CD4-positive, alpha-beta T cell treated with Interleukin-4 for 1 hour (primary cell): ENCODE measurements around the gene AHNAK2.
"Not testable (repeated sequence)": the region's sequence is repeated elsewhere in the genome, so short reads cannot be mapped to it uniquely, and the experiment has no call there.

Source experiments
- DNase-seq, 2 donors: peaks; one replicate each; pipeline ENCODE4 v3.0.0-alpha.2; 2020 to 2022

The AHNAK2 gene

DNA sequence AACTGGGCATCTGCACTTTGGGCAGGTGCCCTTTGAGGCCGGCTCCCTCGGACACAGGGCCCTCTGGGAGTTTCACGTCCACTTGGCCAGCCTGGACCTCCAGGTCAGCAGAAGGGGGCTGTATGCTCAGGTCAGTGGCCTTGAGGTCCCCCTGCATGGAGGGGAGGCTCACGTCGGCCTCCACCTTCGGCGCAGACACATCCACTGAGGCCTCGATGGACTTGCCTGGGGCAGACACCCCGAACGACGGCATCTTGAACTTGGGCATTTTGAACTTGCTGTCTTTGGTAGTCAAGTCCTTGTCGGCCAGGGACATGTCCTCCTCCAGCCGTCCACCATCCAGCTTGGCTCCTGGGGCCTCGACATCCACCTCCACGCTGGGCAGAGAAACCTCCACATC is 27.5 kb downstream of the AHNAK2 start:
- not testable (repeated sequence) for DNase-seq

- DNase-seq = no peak
Measured at GRCh38 chr14:104950021-104950420, 28.2 kb downstream of the AHNAK2 start.

DNA sequence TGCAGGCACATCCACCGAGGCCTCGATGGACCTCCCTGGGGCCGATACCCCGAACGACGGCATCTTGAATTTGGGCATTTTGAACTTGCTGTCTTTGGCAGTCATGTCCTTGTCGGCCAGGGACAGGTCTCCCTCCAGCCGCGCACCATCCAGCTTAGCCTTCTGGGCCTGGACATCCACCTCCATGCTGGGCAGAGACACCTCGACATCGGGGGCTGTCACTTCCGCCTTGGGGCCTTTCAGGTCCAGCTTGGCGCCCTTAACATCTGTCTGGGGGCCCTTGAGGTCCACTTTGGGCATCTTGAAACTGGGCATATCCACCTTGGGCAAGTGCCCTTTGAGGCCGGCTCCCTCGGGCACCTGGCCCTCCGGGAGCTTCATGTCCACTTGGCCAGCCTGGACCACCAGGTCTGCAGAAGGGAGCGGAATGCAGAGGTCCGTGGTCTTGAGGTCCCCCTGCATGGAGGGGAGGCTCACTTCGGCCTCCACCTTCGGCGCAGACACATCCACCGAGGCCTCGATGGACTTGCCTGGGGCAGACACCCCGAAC is 28.7 kb downstream of the AHNAK2 start:
- not testable (repeated sequence) for DNase-seq

GRCh38 chr14:104948736-104949031 is 29.5 kb downstream of the AHNAK2 start:
- no peak for DNase-seq

DNA sequence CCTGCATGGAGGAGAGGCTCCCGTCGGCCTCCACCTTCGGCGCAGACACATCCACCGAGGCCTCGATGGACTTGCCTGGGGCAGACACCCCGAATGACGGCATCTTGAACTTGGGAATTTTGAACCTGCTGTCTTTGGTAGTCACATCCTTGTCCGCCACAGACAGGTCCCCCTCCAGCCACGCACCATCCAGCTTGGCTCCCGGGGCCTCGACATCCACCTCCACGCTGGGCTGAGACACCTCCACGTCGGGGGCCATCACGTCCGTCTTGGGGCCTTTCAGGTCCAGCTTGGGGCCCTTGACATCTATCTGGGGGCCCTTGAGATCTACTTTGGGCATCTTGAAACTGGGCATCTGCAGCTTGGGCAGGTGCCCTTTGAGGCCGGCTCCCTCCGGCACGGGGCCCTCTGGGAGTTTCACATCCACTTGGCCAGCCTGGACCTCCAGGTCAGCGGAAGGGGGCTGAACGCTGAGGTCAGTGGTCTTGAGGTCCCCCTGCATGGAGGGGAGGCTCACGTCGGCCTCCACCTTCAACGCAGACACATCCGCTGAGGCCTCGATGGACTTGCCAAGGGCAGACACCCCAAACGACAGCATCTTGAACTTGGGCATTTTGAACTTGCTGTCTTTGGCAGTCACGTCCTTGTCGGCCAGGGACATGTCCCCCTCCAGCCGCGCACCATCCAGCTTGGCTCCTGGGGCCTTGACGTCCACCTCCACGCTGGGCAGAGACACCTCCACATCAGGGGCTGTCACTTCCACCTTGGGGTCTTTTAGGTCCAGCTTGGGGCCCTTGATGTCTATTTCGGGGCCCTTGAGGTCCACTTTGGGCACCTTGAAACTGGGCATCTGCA is 30.1 kb downstream of the AHNAK2 start:
- not testable (repeated sequence) for DNase-seq

- not testable (repeated sequence) for DNase-seq
Measured at GRCh38 chr14:104947201-104947600, 31.0 kb downstream of the AHNAK2 start.

GRCh38 chr14:104945986-104946965 is 31.9 kb downstream of the AHNAK2 start:
- not testable (repeated sequence) for DNase-seq

- DNase-seq = not testable (repeated sequence)
Measured at GRCh38 chr14:104945266-104945665, 32.9 kb downstream of the AHNAK2 start.

DNA sequence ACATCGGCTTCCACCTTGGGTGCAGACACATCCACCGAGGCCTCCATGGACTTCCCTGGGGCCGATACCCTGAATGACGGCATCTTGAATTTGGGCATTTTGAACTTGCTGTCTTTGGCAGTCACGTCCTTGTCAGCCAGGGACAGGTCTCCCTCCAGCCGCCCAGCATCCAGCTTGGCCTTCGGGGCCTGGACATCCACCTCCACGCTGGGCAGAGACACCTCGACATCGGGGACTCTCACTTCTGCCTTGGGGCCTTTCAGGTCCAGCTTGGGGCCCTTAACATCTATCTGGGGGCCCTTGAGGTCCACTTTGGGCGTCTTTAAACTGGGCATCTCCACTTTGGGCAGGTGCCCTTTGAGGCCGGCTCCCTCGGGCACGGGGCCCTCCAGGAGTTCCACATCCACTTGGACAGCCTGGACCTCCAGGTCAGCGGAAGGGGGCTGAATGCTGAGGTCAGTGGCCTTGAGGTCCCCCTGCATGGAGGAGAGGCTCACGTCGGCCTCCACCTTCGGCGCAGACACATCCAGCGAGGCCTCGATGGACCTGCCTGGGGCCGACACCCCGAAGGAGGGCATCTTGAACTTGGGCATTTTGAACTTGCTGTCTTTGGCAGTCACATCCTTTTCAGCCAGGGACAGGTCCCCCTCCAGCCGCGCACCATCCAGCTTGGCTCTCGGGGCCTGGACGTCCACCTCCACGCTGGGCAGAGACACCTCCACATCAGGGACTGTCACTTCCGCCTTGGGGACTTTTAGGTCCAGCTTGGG is 33.6 kb downstream of the AHNAK2 start:
- not testable (repeated sequence) for DNase-seq

DNA sequence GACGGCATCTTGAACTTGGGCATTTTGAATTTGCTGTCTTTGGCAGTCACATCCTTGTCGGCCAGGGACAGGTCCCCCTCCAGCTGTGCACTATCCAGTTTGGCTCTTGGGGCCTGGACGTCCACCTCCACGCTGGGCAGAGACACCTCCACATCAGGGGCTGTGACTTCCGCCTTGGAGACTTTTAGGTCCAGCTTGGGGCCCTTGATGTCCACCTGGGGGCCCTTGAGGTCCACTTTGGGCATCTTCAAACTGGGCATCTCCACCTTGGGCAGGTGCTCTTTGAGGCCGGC is 34.2 kb downstream of the AHNAK2 start:
- not testable (repeated sequence) for DNase-seq

- DNase-seq = not testable (repeated sequence)
Measured at GRCh38 chr14:104943216-104944015, 34.8 kb downstream of the AHNAK2 start.

DNA sequence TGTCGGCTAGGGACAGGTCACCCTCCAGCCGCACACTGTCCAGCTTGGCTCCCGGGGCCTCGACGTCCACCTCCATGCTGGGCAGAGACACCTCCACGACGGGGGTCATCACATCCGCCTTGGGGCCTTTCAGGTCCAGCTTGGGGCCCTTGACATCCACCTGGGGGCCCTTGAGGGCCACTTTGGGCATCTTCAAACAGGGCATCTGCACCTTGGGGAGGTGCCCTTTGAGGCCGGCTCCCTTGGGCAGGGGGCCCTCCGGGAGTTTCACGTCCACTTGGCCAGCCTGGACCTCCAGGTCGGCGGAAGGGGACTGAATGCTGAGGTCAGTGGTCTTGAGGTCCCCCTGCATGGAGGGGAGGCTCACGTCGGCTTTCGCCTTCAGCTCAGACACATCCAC is 35.6 kb downstream of the AHNAK2 start:
- DNase-seq = no peak

GRCh38 chr14:104941508-104942365 is 36.4 kb downstream of the AHNAK2 start:
- no peak for DNase-seq

- no peak for DNase-seq
Measured at GRCh38 chr14:104940526-104941150, 37.5 kb downstream of the AHNAK2 start.

GRCh38 chr14:104939666-104940410 is 38.3 kb downstream of the AHNAK2 start:
- DNase-seq = peak in 1 of 2 donors; percentile 10

DNA sequence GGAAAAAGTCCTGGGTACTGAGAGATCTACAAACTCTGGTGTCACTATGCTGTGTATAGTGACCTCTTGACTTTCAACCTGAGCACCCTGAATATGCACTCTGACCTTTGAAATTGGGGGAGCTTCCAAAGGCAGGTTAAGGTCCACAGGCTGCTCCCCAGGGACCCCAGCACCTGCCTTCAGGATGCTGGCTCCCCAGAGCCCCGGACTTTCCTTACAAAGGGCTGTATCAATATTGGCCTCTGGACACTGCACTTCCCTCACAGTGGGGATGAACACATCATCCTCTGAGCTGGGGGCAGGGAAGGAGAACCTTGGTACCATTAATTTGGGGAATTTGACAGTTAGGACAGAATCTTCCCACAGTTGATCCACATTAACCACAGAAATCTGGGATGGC is 39.2 kb downstream of the AHNAK2 start:
- no peak for DNase-seq

DNA sequence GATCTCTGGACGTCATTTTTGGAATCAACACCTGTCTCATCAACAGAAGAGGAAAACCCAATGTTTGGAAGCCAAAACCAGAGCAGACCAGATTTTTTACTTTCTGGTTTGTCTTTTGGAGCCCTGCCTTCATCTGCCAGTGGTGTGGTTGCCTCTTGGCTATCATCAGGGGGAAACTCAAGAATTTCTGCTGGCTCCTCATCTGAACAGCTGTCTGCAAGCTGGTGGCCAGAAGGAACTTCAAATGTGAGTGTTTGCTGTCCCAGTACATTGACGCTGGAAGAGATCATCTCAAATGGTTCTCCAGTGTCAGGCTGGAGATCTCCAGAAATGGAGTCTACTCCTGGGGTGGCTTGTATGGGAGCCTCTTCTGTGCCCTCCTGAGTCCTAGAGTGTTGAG is 39.7 kb downstream of the AHNAK2 start:
- no peak for DNase-seq

- DNase-seq = no peak
Measured at GRCh38 chr14:104937694-104938365, 40.3 kb downstream of the AHNAK2 start.

GRCh38 chr14:104937161-104937560 is 41.0 kb downstream of the AHNAK2 start:
- DNase-seq = peak in 1 of 2 donors; percentile 4
